ENCODE data around the gene HIVEP1. TPM values are rescaled to one million over a fixed set of nuclear protein-coding genes. Genes with fewer than 3 reads are reported as not detected.

HIVEP1 gene
- polyA plus RNA-seq, 1 experiment, result 13.9 TPM

DNA sequence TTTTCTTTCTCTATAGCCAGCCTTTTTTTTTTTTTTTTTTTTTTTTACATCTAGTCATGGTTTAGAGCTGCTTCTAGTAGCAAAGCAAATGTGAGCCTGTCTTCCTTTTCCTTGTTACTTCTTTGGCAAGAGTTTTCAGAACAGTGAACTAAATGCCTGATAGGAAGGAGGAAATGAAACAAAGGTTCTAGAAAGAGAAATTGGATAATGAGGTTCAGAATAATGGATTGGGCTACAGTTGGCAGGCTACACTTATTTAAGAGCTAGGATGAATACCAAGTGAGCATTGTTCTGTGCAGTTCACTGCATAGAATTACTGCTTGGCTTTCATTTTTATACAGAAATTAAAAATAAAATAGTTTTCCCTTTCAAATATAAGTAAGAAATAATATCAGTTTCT is 78.6 kb downstream of the HIVEP1 start:
- POLR2A ChIA-PET, result no interaction called here
- no peak for DNase-seq (ENCODE audit: low read depth, low spot score)
- TF ChIP-seq, protein P1, sequence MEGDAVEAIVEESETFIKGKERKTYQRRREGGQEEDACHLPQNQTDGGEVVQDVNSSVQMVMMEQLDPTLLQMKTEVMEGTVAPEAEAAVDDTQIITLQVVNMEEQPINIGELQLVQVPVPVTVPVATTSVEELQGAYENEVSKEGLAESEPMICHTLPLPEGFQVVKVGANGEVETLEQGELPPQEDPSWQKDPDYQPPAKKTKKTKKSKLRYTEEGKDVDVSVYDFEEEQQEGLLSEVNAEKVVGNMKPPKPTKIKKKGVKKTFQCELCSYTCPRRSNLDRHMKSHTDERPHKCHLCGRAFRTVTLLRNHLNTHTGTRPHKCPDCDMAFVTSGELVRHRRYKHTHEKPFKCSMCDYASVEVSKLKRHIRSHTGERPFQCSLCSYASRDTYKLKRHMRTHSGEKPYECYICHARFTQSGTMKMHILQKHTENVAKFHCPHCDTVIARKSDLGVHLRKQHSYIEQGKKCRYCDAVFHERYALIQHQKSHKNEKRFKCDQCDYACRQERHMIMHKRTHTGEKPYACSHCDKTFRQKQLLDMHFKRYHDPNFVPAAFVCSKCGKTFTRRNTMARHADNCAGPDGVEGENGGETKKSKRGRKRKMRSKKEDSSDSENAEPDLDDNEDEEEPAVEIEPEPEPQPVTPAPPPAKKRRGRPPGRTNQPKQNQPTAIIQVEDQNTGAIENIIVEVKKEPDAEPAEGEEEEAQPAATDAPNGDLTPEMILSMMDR (IDR thresholded peaks at IDR 0.05; ENCODE audit: low read depth, low read length), result no peak
- no peak overlapping the region for H3K4me3 ChIP-seq (ENCODE audit: low read depth, low read length)
- H3K27ac ChIP-seq (ENCODE audit: low read depth, low read length), result no peak overlapping the region
- H3K27me3 ChIP-seq (ENCODE audit: control insufficient read depth, insufficient read depth, low read length), result no peaks in the 10 kb centered on the region
- H3K9me3 ChIP-seq (ENCODE audit: control insufficient read depth, insufficient read depth, low read length), result no peaks in the 10 kb centered on the region
- CTCF ChIA-PET, result no interaction called here

DNA sequence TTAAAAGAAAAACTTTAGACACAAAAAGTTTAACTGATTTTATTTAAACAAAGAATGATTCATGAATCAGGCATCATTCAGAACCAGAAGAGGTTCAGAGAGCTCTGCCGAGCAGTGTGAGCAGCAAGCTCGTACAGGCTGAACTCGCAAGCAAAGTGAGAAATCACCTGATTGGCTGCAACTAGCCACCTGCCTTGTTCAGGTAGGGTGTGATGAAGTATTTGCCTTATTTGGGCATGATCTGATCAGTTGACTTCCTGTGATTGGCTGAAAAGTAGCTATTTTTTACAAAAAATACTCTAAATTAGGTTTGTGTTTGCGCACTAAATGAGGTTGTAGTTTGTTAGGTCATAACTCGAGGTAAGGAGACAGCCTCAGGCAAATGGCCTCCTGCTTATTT is 80.7 kb downstream of the HIVEP1 start:
- Histone ChIP-seq H3K27me3 (ENCODE audit: control insufficient read depth, insufficient read depth, low read length) (no peaks in the 10 kb centered on the region), H3K27ac (ENCODE audit: low read depth, low read length) (no peak overlapping the region), H3K9me3 (ENCODE audit: control insufficient read depth, insufficient read depth, low read length) (no peaks in the 10 kb centered on the region), H3K4me3 (ENCODE audit: low read depth, low read length) (no peak overlapping the region)
- no peak for DNase-seq (ENCODE audit: low read depth, low spot score)
- ChIA-PET CTCF (no interaction called here), POLR2A (no interaction called here)
- TF ChIP-seq, protein P1 (IDR thresholded peaks at IDR 0.05; ENCODE audit: low read depth, low read length), result no peak

DNA sequence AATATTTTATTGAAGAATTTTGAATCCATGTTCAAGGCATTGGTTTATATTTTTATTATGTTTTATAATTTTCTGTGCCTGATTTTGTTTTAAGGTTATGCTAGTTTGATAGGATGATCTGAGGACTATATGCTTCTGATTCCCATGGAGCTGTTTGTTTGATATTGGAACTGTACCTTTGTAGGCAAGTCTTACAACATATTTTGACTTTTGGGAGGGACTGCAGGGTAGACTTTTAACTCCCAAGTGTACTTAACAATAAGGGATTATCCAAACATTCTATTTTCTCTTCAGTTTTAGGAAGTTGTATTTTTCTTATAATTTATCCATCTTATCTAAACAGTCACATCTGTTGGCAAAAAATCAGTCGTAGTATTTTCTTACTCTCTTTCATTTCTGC is 82.6 kb downstream of the HIVEP1 start:
- no peaks in the 10 kb centered on the region for H3K27me3 ChIP-seq (ENCODE audit: control insufficient read depth, insufficient read depth, low read length)
- H3K9me3 ChIP-seq (ENCODE audit: control insufficient read depth, insufficient read depth, low read length), result no peaks in the 10 kb centered on the region
- TF ChIP-seq, protein P1 (IDR thresholded peaks at IDR 0.05; ENCODE audit: low read depth, low read length), result no peak
- POLR2A ChIA-PET, result no interaction called here
- CTCF ChIA-PET, result no interaction called here
- H3K4me3 ChIP-seq (ENCODE audit: low read depth, low read length), result no peak overlapping the region
- H3K27ac ChIP-seq (ENCODE audit: low read depth, low read length), result no peak overlapping the region
- no peak for DNase-seq (ENCODE audit: low read depth, low spot score)

DNA sequence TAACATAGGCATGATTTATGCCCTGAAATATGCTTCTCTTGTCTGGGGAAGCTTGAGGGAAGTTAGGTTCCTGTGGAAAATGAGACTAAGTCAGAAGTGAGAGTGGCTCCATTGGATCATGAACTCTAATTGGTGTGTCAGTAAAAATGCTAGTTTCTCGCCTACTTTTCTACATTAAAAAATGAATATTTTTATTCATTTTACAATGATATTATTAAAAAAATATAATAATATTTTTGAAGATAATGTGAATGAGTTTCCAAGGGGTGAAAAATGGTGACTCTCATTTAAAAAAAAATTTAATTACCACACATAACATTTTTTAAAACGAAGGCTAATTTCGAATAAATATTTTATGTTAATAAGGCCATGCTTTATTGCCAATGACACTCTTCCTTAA is 84.2 kb downstream of the HIVEP1 start:
- no peak for DNase-seq (ENCODE audit: low read depth, low spot score)
- no peaks in the 10 kb centered on the region for H3K9me3 ChIP-seq (ENCODE audit: control insufficient read depth, insufficient read depth, low read length)
- H3K4me3 ChIP-seq (ENCODE audit: low read depth, low read length), result no peak overlapping the region
- H3K27me3 ChIP-seq (ENCODE audit: control insufficient read depth, insufficient read depth, low read length), result no peaks in the 10 kb centered on the region
- ChIA-PET POLR2A (no interaction called here), CTCF (no interaction called here)
- TF ChIP-seq, protein P1 (IDR thresholded peaks at IDR 0.05; ENCODE audit: low read depth, low read length), result no peak
- no peak overlapping the region for H3K27ac ChIP-seq (ENCODE audit: low read depth, low read length)

DNA sequence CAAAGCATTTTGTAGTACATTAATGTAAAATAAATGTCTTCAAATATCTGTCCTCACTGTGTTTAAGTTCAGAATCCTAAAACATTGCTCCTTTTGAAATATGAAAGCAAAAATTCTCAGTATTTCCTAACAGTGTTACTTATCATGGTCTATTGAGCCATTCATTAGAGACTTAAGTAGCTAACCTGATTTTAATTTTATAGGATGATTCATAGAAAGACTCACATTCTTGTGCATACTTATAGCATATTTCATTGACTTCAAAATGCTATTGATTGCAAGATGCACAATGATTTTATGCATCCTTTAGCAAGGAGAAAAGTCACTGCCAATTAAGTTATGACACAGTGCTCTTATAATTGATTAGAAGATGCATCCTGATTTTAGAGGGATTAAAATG is 85.7 kb downstream of the HIVEP1 start:
- no peaks in the 10 kb centered on the region for H3K9me3 ChIP-seq (ENCODE audit: control insufficient read depth, insufficient read depth, low read length)
- TF ChIP-seq, protein P1 (IDR thresholded peaks at IDR 0.05; ENCODE audit: low read depth, low read length), result no peak
- H3K27me3 ChIP-seq (ENCODE audit: control insufficient read depth, insufficient read depth, low read length), result no peaks in the 10 kb centered on the region
- no peak overlapping the region for H3K27ac ChIP-seq (ENCODE audit: low read depth, low read length)
- ChIA-PET POLR2A (no interaction called here), CTCF (interaction anchor here (1.1 kb wide), 1 partner anchor 192 kb away, joined by 3 read pairs; the partner anchor contains the start of gene EDN1)
- no peak overlapping the region for H3K4me3 ChIP-seq (ENCODE audit: low read depth, low read length)
- DNase-seq (ENCODE audit: low read depth, low spot score), result no peak

Data from AG04450 (cell line).